ENCODE measurements around the gene KRTAP1-3. TPM values are rescaled to one million over a fixed set of nuclear protein-coding genes. Genes with fewer than 3 reads are reported as not detected.
"Not testable (repeated sequence)": the region's sequence is repeated elsewhere in the genome, so short reads cannot be mapped to it uniquely, and the experiment has no call there.

The KRTAP1-3 gene
- total RNA-seq, 2 donors from 2014 or later, result not detected

GRCh38 chr17:41024697-41025096 lies 10.0 kb downstream of the KRTAP1-3 start:
- no peaks in the 10 kb centered on the region for H3K36me3 Mint-ChIP-seq
- H3K9me3 Mint-ChIP-seq, result no peaks in the 10 kb centered on the region
- ATAC-seq, result no peak
- no peak for DNase-seq (ENCODE audit: low spot score in 2 of 2)
- H3K27ac Mint-ChIP-seq, result no peak overlapping the region

GRCh38 chr17:41020336-41020735 lies 14.3 kb downstream of the KRTAP1-3 start:
- Mint-ChIP-seq H3K36me3 (no peaks in the 10 kb centered on the region), H3K9me3 (no peaks in the 10 kb centered on the region), H3K27ac (no peak overlapping the region)
- DNase-seq (ENCODE audit: low spot score in 2 of 2) (no peak), ATAC-seq (no peak)

- DNase-seq (ENCODE audit: low spot score in 2 of 2), result no peak
- no peak for ATAC-seq
- no peaks in the 10 kb centered on the region for H3K9me3 Mint-ChIP-seq
- H3K27ac Mint-ChIP-seq, result no peak overlapping the region
- no peaks in the 10 kb centered on the region for H3K36me3 Mint-ChIP-seq
These were observed 15.3 kb downstream of the KRTAP1-3 start for GRCh38 chr17:41019415-41019814.

- Mint-ChIP-seq H3K36me3 (no peaks in the 10 kb centered on the region), H3K27ac (no peak overlapping the region), H3K9me3 (no peaks in the 10 kb centered on the region)
- ATAC-seq (no peak), DNase-seq (ENCODE audit: low spot score in 2 of 2) (no peak)
These were observed 16.1 kb downstream of the KRTAP1-3 start for GRCh38 chr17:41018541-41018940.

GRCh38 chr17:41016578-41017215 lies 18.0 kb downstream of the KRTAP1-3 start:
- Mint-ChIP-seq H3K9me3 (no peaks in the 10 kb centered on the region), H3K27ac (no peak overlapping the region), H3K36me3 (no peaks in the 10 kb centered on the region)
- ATAC-seq, result no peak
- no peak for DNase-seq (ENCODE audit: low spot score in 2 of 2)

GRCh38 chr17:41015454-41015853 lies 19.2 kb downstream of the KRTAP1-3 start:
- DNase-seq (ENCODE audit: low spot score in 2 of 2) (no peak), ATAC-seq (no peak)
- H3K36me3 Mint-ChIP-seq, result no peaks in the 10 kb centered on the region
- no peak overlapping the region for H3K27ac Mint-ChIP-seq
- no peaks in the 10 kb centered on the region for H3K9me3 Mint-ChIP-seq

- no peak overlapping the region for H3K27ac Mint-ChIP-seq
- ATAC-seq, result no peak
- no peaks in the 10 kb centered on the region for H3K36me3 Mint-ChIP-seq
- no peak for DNase-seq (ENCODE audit: low spot score in 2 of 2)
- no peaks in the 10 kb centered on the region for H3K9me3 Mint-ChIP-seq
These were observed 21.1 kb downstream of the KRTAP1-3 start for GRCh38 chr17:41013606-41014005.

GRCh38 chr17:41013181-41013580 lies 21.5 kb downstream of the KRTAP1-3 start:
- DNase-seq (ENCODE audit: low spot score in 2 of 2), result no peak
- H3K27ac Mint-ChIP-seq, result no peak overlapping the region
- ATAC-seq, result no peak
- no peaks in the 10 kb centered on the region for H3K9me3 Mint-ChIP-seq
- no peaks in the 10 kb centered on the region for H3K36me3 Mint-ChIP-seq

- no peaks in the 10 kb centered on the region for H3K9me3 Mint-ChIP-seq
- ATAC-seq (no peak), DNase-seq (ENCODE audit: low spot score in 2 of 2) (no peak)
- no peak overlapping the region for H3K27ac Mint-ChIP-seq
- H3K36me3 Mint-ChIP-seq, result no peaks in the 10 kb centered on the region
These were observed 22.2 kb downstream of the KRTAP1-3 start for GRCh38 chr17:41012326-41013120.

GRCh38 chr17:41010441-41010840 lies 24.2 kb downstream of the KRTAP1-3 start:
- Mint-ChIP-seq H3K36me3 (no peaks in the 10 kb centered on the region), H3K27ac (no peak overlapping the region), H3K9me3 (no peaks in the 10 kb centered on the region)
- DNase-seq (ENCODE audit: low spot score in 2 of 2) (no peak), ATAC-seq (no peak)

- H3K9me3 Mint-ChIP-seq, result no peaks in the 10 kb centered on the region
- H3K36me3 Mint-ChIP-seq, result no peaks in the 10 kb centered on the region
- ATAC-seq (no peak), DNase-seq (ENCODE audit: low spot score in 2 of 2) (no peak)
- H3K27ac Mint-ChIP-seq, result no peak overlapping the region
These were observed 24.7 kb downstream of the KRTAP1-3 start for GRCh38 chr17:41009936-41010335.

- H3K9me3 Mint-ChIP-seq, result no peaks in the 10 kb centered on the region
- H3K27ac Mint-ChIP-seq, result no peak overlapping the region
- ATAC-seq (no peak), DNase-seq (ENCODE audit: low spot score in 2 of 2) (no peak)
- H3K36me3 Mint-ChIP-seq, result no peaks in the 10 kb centered on the region
These were observed 25.3 kb downstream of the KRTAP1-3 start for GRCh38 chr17:41009301-41009760.

- ATAC-seq (no peak), DNase-seq (ENCODE audit: low spot score in 2 of 2) (no peak)
- H3K27ac Mint-ChIP-seq, result no peak within 1 kb of the TSS
- H3K9me3 Mint-ChIP-seq, result no peaks in the 10 kb centered on the region
- no peaks in the 10 kb centered on the region for H3K36me3 Mint-ChIP-seq
These were observed 25.9 kb downstream of the KRTAP1-3 start, which contains the start of gene KRTAP3-1 for GRCh38 chr17:41008811-41009210. KRTAP3-1 (minus strand) TSS chr17:41009128; CDS start chr17:41009074, 54 bp downstream.

- no peaks in the 10 kb centered on the region for H3K36me3 Mint-ChIP-seq
- ATAC-seq, result no peak
- H3K9me3 Mint-ChIP-seq, result no peaks in the 10 kb centered on the region
- no peak for DNase-seq (ENCODE audit: low spot score in 2 of 2)
- no peak overlapping the region for H3K27ac Mint-ChIP-seq
These were observed 30.3 kb downstream of the KRTAP1-3 start for GRCh38 chr17:41004397-41004796.

GRCh38 chr17:41003926-41004325 lies 30.7 kb downstream of the KRTAP1-3 start:
- DNase-seq (ENCODE audit: low spot score in 2 of 2) (no peak), ATAC-seq (no peak)
- Mint-ChIP-seq H3K27ac (no peak overlapping the region), H3K9me3 (no peaks in the 10 kb centered on the region), H3K36me3 (no peaks in the 10 kb centered on the region)

GRCh38 chr17:41002814-41003213 lies 31.9 kb downstream of the KRTAP1-3 start:
- DNase-seq (ENCODE audit: low spot score in 2 of 2), result no peak
- Mint-ChIP-seq H3K27ac (no peak overlapping the region), H3K9me3 (no peaks in the 10 kb centered on the region), H3K36me3 (no peaks in the 10 kb centered on the region)
- no peak for ATAC-seq

- Mint-ChIP-seq H3K9me3 (no peaks in the 10 kb centered on the region), H3K27ac (no peak overlapping the region), H3K36me3 (no peaks in the 10 kb centered on the region)
- ATAC-seq (no peak), DNase-seq (ENCODE audit: low spot score in 2 of 2) (no peak)
These were observed 32.9 kb downstream of the KRTAP1-3 start for GRCh38 chr17:41001795-41002194.

- H3K36me3 Mint-ChIP-seq, result not testable (repeated sequence)
These were observed 35.1 kb downstream of the KRTAP1-3 start, which contains the start of gene KRTAP3-2 for GRCh38 chr17:40999563-40999962. KRTAP3-2 (minus strand) TSS chr17:40999906; CDS start chr17:40999853, 53 bp downstream.

More at GRCh38 chr17:40999563-40999962, 35.1 kb downstream of the KRTAP1-3 start, which contains the start of gene KRTAP3-2:
- ATAC-seq; H3K27ac Mint-ChIP-seq; DNase-seq (ENCODE audit: low spot score in 2 of 2); H3K9me3 Mint-ChIP-seq: not testable (repeated sequence)
